WTC11 (cell line): Measurements from ENCODE around the gene RETREG1.

Experiments used
- ATF1 ChIP-seq: sonication (generic); formaldehyde crosslinking; IDR thresholded peaks from 2 replicates; pipeline ENCODE4 v1.8.1; 2023; ENCODE audit warnings: mild to moderate bottlenecking, moderate library complexity, missing genetic modification reagents
- FOXP1 ChIP-seq: sonication (generic); formaldehyde crosslinking; IDR thresholded peaks from 2 replicates; pipeline ENCODE4 v1.8.0; 2022; ENCODE audit warnings: missing genetic modification reagents, mild to moderate bottlenecking, moderate library complexity, borderline replicate concordance
- GTF2I ChIP-seq: fragments of 250-450 bp; sonication (Bioruptor Pico); conservative IDR thresholded peaks from 2 replicates; pipeline ENCODE4 v1.4.0; 2021; ENCODE audit warnings: mild to moderate bottlenecking
- NR3C1 ChIP-seq: sonication (generic); formaldehyde crosslinking; conservative IDR thresholded peaks from 2 replicates; pipeline ENCODE4 v1.8.1; 2023; ENCODE audit warnings: low read depth, mild to moderate bottlenecking, missing genetic modification reagents
- ZNF232 ChIP-seq: sonication (generic); formaldehyde crosslinking; IDR thresholded peaks from 2 replicates; pipeline ENCODE4 v1.8.0; 2022; ENCODE audit warnings: mild to moderate bottlenecking, missing genetic modification reagents
- ZNF396 ChIP-seq: fragments of 250-450 bp; sonication (Bioruptor Pico); IDR thresholded peaks from 2 replicates; pipeline ENCODE4 v1.8.0; 2021; ENCODE audit warnings: mild to moderate bottlenecking, moderate library complexity, borderline replicate concordance
- TF ChIP-seq, protein P1 (sequence below): fragments of 200-600 bp; IDR thresholded peaks from 2 replicates; pipeline ENCODE4 v1.8.0; 2022; ENCODE audit warnings: antibody characterized with exemption

- TF ChIP-seq ATF1 (CRISPR knock-in tag) (no peak), ZNF232 (CRISPR knock-in tag) (no peak), GTF2I (CRISPR knock-in tag) (no peak), FOXP1 (no peak), NR3C1 (CRISPR knock-in tag) (no peak), ZNF396 (CRISPR knock-in tag) (no peak)
- TF ChIP-seq, protein P1, sequence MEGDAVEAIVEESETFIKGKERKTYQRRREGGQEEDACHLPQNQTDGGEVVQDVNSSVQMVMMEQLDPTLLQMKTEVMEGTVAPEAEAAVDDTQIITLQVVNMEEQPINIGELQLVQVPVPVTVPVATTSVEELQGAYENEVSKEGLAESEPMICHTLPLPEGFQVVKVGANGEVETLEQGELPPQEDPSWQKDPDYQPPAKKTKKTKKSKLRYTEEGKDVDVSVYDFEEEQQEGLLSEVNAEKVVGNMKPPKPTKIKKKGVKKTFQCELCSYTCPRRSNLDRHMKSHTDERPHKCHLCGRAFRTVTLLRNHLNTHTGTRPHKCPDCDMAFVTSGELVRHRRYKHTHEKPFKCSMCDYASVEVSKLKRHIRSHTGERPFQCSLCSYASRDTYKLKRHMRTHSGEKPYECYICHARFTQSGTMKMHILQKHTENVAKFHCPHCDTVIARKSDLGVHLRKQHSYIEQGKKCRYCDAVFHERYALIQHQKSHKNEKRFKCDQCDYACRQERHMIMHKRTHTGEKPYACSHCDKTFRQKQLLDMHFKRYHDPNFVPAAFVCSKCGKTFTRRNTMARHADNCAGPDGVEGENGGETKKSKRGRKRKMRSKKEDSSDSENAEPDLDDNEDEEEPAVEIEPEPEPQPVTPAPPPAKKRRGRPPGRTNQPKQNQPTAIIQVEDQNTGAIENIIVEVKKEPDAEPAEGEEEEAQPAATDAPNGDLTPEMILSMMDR, result no peak
Observed at GRCh38 chr5:16461782-16462181, 155.0 kb downstream of the RETREG1 start.
